Measurements from ENCODE around the gene ADAMTSL3. TPM values are rescaled to one million over a fixed set of nuclear protein-coding genes. Genes with fewer than 3 reads are reported as not detected.
"Not testable (repeated sequence)": the region's sequence is repeated elsewhere in the genome, so short reads cannot be mapped to it uniquely, and the experiment has no call there.

ADAMTSL3 gene
- total and polyA plus RNA-seq, 3 donors from 2014 or later: 8.6 to 16.4 (median 9.4) TPM

- Histone ChIP-seq H3K9me3 (no peaks in the 10 kb centered on the region), H3K4me3 (no peak overlapping the region), H3K27me3 (no peaks in the 10 kb centered on the region), H3K4me1 (no peaks in the 10 kb centered on the region), H3K36me3 (ENCODE audit: low read depth, missing control alignments) (no peaks in the 10 kb centered on the region), H3K27ac (no peak overlapping the region)
- TF ChIP-seq CTCF (IDR thresholded peaks at IDR 0.05) (peak in 2 of 3 experiments; percentile 5 to 33), POLR2A (IDR thresholded peaks at IDR 0.05) (no peak)
- 74 to 78% methylated on average over 3 of the region's 3 CpGs for WGBS, 2 donors
- intact Hi-C loops (cut with DNase I; ENCODE audit: low total_unique reads): no loop called here
- no peak for DNase-seq
Observed at GRCh38 chr15:84034578-84035398, 380.9 kb downstream of the ADAMTSL3 start.

GRCh38 chr15:84035399-84035766, 381.5 kb downstream of the ADAMTSL3 start:
- intact Hi-C loops (cut with DNase I; ENCODE audit: low total_unique reads): no loop called here
- DNase-seq: no peak
- Histone ChIP-seq H3K36me3 (ENCODE audit: low read depth, missing control alignments) (no peaks in the 10 kb centered on the region), H3K27me3 (no peaks in the 10 kb centered on the region), H3K4me1 (no peaks in the 10 kb centered on the region), H3K4me3 (no peak overlapping the region), H3K27ac (no peak overlapping the region), H3K9me3 (no peaks in the 10 kb centered on the region)
- WGBS, 2 donors: 28 to 34% methylated on average over 2 of the region's 2 CpGs
- TF ChIP-seq CTCF (IDR thresholded peaks at IDR 0.05) (peak in 2 of 3 experiments; percentile 12 to 28), POLR2A (IDR thresholded peaks at IDR 0.05) (no peak)

- no peak overlapping the region for H3K4me3 ChIP-seq
- no peak overlapping the region for H3K27ac ChIP-seq
- DNase-seq: no peak
- H3K27me3 ChIP-seq: no peaks in the 10 kb centered on the region
- H3K36me3 ChIP-seq (ENCODE audit: low read depth, missing control alignments): no peaks in the 10 kb centered on the region
- no peaks in the 10 kb centered on the region for H3K4me1 ChIP-seq
- intact Hi-C loops (cut with DNase I; ENCODE audit: low total_unique reads): no loop called here
- H3K9me3 ChIP-seq: no peaks in the 10 kb centered on the region
- TF ChIP-seq CTCF (IDR thresholded peaks at IDR 0.05) (no peak), POLR2A (IDR thresholded peaks at IDR 0.05) (no peak)
Observed at GRCh38 chr15:84037301-84037700, 383.4 kb downstream of the ADAMTSL3 start.

GRCh38 chr15:84042434-84043056, 388.6 kb downstream of the ADAMTSL3 start:
- H3K4me1 ChIP-seq; H3K27ac ChIP-seq; H3K9me3 ChIP-seq; intact Hi-C loops (cut with DNase I; ENCODE audit: low total_unique reads); DNase-seq; H3K4me3 ChIP-seq; H3K36me3 ChIP-seq (ENCODE audit: low read depth, missing control alignments); H3K27me3 ChIP-seq: not testable (repeated sequence)
- WGBS, 2 donors: 77 to 88% methylated on average over 13 to 18 of the region's 18 CpGs

GRCh38 chr15:84046064-84046637, 392.2 kb downstream of the ADAMTSL3 start:
- Histone ChIP-seq H3K9me3 (no peaks in the 10 kb centered on the region), H3K4me3 (no peak overlapping the region), H3K36me3 (ENCODE audit: low read depth, missing control alignments) (no peaks in the 10 kb centered on the region), H3K27me3 (no peaks in the 10 kb centered on the region), H3K4me1 (no peaks in the 10 kb centered on the region), H3K27ac (no peak overlapping the region)
- no peak for TF ChIP-seq CTCF (IDR thresholded peaks at IDR 0.05)
- TF ChIP-seq POLR2A (IDR thresholded peaks at IDR 0.05): no peak
- DNase-seq: no peak
- 85 to 93% methylated on average over 4 of the region's 4 CpGs for WGBS, 2 donors
- intact Hi-C loops (cut with DNase I; ENCODE audit: low total_unique reads): no loop called here

GRCh38 chr15:84049480-84049879, 395.6 kb downstream of the ADAMTSL3 start:
- H3K4me1 ChIP-seq; DNase-seq; H3K27me3 ChIP-seq; H3K36me3 ChIP-seq (ENCODE audit: low read depth, missing control alignments); H3K4me3 ChIP-seq; H3K27ac ChIP-seq; H3K9me3 ChIP-seq; intact Hi-C loops (cut with DNase I; ENCODE audit: low total_unique reads): not testable (repeated sequence)
- 75 to 77% methylated on average over 4 of the region's 4 CpGs for WGBS, 2 donors
